ENCODE data around the gene RIN3. TPM values are rescaled to one million over a fixed set of nuclear protein-coding genes. Genes with fewer than 3 reads are reported as not detected.

RIN3 gene
- total RNA-seq, 1 experiment from 2014 or later, result 1.5 TPM

DNA sequence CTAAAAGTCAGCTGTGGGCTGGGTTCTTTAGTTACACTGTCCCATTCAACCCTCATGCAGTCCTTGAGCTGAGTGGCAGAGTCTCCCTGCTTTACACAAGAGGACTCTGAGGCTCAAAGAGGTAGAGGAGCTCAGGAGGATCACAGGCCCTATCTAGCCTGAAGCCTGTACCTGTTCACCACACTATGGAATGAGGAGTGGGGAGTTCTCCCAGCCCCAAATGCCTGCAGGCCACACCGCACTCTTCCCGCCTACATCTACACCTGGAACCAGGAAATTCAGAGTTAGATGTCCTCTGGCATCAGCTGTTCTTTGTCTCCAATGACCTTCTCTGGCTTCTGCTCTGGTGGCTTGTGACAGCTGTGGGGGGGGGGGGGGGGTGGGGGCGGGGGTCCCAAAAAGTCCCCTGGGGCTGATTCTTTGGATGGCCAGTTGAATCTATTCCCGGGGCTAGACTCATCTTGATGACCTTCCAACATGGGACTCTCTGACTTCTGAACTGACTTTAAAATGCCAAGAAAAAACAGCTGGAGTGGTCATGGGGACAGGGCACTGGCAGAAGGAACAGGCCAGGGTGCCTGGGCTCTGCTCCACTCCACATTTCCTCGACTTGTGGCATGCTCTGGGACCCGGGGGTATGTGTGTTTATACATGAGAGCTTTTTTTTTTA lies 30.6 kb downstream of the RIN3 start:
- no peak overlapping the region for H3K9ac ChIP-seq (ENCODE audit: extremely low read depth, insufficient read length, low read length)
- no peak overlapping the region for H2BK120ac ChIP-seq (ENCODE audit: low read depth, low read length, poor library complexity, severe bottlenecking)
- no peaks in the 10 kb centered on the region for H3K23me2 ChIP-seq (ENCODE audit: insufficient read length, low read depth, low read length, poor library complexity, severe bottlenecking)
- H2AK5ac ChIP-seq (ENCODE audit: insufficient read length, low read length), result no peak overlapping the region
- no peak overlapping the region for H3K4me3 Mint-ChIP-seq
- H3K4me1 ChIP-seq (ENCODE audit: insufficient read depth, low read length), result no peaks in the 10 kb centered on the region
- no peaks in the 10 kb centered on the region for H3K36me3 Mint-ChIP-seq (ENCODE audit: insufficient read depth in 1 of 3, low read depth in 3 of 3)
- H4K8ac ChIP-seq (replicated peaks; ENCODE audit: insufficient read length, low read depth, low read length), result no peak overlapping the region
- TF ChIP-seq, protein P1, sequence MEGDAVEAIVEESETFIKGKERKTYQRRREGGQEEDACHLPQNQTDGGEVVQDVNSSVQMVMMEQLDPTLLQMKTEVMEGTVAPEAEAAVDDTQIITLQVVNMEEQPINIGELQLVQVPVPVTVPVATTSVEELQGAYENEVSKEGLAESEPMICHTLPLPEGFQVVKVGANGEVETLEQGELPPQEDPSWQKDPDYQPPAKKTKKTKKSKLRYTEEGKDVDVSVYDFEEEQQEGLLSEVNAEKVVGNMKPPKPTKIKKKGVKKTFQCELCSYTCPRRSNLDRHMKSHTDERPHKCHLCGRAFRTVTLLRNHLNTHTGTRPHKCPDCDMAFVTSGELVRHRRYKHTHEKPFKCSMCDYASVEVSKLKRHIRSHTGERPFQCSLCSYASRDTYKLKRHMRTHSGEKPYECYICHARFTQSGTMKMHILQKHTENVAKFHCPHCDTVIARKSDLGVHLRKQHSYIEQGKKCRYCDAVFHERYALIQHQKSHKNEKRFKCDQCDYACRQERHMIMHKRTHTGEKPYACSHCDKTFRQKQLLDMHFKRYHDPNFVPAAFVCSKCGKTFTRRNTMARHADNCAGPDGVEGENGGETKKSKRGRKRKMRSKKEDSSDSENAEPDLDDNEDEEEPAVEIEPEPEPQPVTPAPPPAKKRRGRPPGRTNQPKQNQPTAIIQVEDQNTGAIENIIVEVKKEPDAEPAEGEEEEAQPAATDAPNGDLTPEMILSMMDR (conservative IDR thresholded peaks at IDR 0.05), result no peak
- no peak overlapping the region for H3K4ac ChIP-seq (ENCODE audit: low read depth, low read length)
- no peak overlapping the region for H2BK15ac ChIP-seq (ENCODE audit: low read depth, low read length)
- peaks cover 5 to 7% of the 10 kb centered on the region in 2 experiments; a peak in 2 of 4 replicates for H3K4me1 Mint-ChIP-seq
- no peak overlapping the region for H3K23ac ChIP-seq (ENCODE audit: insufficient read length, low read depth, low read length)
- no peaks in the 10 kb centered on the region for H3K27me3 ChIP-seq (ENCODE audit: insufficient read depth, low read length)
- H3K9me3 ChIP-seq (ENCODE audit: control insufficient read depth, low read depth, low read length), result no peaks in the 10 kb centered on the region
- H2AFZ ChIP-seq (ENCODE audit: low read length), result no peak overlapping the region
- H2BK12ac ChIP-seq (ENCODE audit: insufficient read length, low read depth, low read length), result no peak overlapping the region
- H3T11ph ChIP-seq (ENCODE audit: low read length), result no peak overlapping the region
- no peak overlapping the region for H3K56ac ChIP-seq (ENCODE audit: insufficient read length, low read depth, low read length)
- no peak overlapping the region for H4K91ac ChIP-seq (ENCODE audit: insufficient read length, low read depth, low read length)
- H3K79me2 ChIP-seq (ENCODE audit: insufficient read depth, low read length), result no peaks in the 10 kb centered on the region
- DNase-seq, result no peak
- H3K14ac ChIP-seq (ENCODE audit: insufficient read depth, low read length), result no peak overlapping the region
- WGBS (ENCODE audit: extremely low coverage, insufficient read length, low lambda C conversion rate), result no CpG with 5 or more reads among the region's 6 CpGs
- H3K18ac ChIP-seq (ENCODE audit: insufficient read length, low read depth, low read length), result no peak overlapping the region
- H4K20me1 ChIP-seq (ENCODE audit: control insufficient read depth, insufficient read depth, insufficient read length), result no peaks in the 10 kb centered on the region
- H3K27ac Mint-ChIP-seq, result no peak overlapping the region; a peak in 1 of 7 replicates
- no peak overlapping the region for H3K4me2 ChIP-seq (ENCODE audit: insufficient read depth, insufficient read length, low read length)
- no peak overlapping the region for H2BK5ac ChIP-seq (ENCODE audit: insufficient read length, low read length)
- H3K27me3 Mint-ChIP-seq (ENCODE audit: low read depth), result no peaks in the 10 kb centered on the region
- no peak overlapping the region for H2BK20ac ChIP-seq (ENCODE audit: low read depth, low read length, poor library complexity, severe bottlenecking)
- H4K5ac ChIP-seq (ENCODE audit: insufficient read length, low read depth, low read length), result no peak overlapping the region
- no peaks in the 10 kb centered on the region for H3K9me3 Mint-ChIP-seq
- H3K79me1 ChIP-seq (ENCODE audit: insufficient read depth, low read depth, low read length, poor library complexity, severe bottlenecking), result no peaks in the 10 kb centered on the region
- H3K27ac ChIP-seq (ENCODE audit: insufficient read length, low read depth, low read length), result no peak overlapping the region
